Measurements from ENCODE around the gene PNN.
"Not testable (repeated sequence)": the region's sequence is repeated elsewhere in the genome, so short reads cannot be mapped to it uniquely, and the experiment has no call there.

Gene PNN

DNA sequence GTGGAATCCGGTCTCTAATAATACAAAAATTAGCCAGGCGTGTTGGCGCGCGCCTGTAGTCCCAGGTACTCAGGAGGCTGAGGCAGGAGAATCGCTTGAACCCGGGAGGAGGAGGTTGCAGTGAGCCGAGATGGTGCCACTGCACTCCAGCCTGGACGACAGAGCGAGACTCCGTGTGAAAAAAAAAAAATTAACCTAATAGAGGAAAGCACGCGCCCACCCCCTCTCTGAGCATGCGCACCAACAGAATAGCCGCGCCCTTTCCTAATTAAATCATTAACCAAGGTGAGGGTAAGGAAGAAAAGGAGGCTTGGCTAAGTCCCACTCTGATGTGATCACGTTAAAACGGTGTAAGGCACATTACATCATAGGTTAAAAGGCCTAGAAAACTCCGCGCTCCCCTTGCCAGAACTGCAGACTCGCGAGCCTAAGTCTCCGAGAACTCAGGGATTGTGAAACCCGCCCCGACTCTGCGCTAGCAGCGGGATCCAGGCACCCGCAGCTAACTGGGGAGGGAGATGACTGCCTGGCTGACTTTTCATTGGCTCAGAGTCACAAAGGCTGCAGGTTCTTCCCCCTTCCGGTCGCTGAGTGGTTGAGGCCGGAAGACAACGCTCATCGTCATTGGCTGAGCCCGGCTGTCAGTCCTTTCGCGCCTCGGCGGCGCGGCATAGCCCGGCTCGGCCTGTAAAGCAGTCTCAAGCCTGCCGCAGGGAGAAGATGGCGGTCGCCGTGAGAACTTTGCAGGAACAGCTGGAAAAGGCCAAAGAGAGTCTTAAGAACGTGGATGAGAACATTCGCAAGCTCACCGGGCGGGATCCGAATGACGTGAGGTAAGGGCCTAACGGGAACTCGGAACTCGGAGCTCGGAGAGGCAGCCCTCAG is at the start of gene PNN:
Gene PNN (plus strand): TSS at position 695 of the 885 bp plus-strand sequence. CDS start 26 bp downstream, at position 721.
- peak; percentile 92 for DNase-seq (ENCODE audit: low read depth)

DNA sequence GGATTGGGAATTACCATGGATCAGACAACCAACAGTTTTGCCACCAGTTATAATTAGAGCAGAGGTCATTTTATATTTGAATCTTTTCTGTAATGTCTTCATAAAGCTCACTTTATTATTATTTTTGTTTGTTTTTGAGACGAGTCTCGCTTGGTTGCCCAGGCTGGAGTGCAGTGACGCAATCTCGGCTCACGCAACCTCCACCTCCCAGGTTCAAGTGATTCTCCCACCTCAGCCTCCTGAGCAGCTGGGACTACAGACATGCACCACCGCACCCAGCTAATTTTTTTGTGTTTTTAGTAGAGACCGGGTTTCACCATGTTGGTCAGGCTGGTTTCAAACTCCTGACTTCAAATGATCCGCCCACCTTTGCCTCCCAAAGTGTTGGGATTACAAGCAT is 37.2 kb upstream of the PNN start:
- not testable (repeated sequence) for DNase-seq (ENCODE audit: low read depth)

DNA sequence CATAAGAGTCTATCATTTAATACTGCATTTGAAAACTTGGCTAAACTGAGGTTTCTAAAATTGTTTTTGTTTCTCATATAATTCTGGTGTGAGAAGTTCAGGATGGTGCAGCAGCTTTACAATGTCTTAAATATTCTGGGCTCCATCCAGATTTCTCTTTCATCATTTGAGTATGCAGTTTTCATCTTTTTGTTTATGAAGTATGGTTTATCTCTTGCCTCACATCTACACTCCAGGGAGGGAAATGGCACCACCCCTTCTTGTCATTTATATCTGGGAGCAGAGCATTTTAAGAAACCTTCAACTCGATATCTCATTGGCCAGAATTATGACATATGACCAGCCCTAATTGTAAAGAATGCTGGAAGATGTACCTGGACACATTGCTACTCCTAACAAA is 36.6 kb upstream of the PNN start:
- no peak for DNase-seq (ENCODE audit: low read depth)

DNA sequence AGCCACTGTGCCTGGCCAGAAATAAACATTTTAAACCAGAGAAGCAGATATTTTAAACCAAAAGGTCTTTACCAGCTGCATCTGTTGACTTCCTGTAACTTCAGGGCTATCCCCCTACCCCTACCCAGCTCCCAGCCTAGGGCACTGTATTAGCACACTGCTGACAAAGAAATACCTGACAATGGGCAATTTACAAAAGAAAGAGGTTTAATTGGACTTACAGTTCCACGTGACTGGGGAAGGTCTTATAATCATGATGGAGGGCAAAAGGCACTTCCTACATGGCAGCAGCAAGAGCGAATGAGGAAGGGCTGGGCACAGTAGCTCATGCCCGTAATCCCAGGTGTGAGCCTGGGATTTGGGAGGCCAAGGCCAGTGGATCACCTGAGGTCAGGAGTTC is 34.9 kb upstream of the PNN start:
- DNase-seq (ENCODE audit: low read depth): no peak

DNA sequence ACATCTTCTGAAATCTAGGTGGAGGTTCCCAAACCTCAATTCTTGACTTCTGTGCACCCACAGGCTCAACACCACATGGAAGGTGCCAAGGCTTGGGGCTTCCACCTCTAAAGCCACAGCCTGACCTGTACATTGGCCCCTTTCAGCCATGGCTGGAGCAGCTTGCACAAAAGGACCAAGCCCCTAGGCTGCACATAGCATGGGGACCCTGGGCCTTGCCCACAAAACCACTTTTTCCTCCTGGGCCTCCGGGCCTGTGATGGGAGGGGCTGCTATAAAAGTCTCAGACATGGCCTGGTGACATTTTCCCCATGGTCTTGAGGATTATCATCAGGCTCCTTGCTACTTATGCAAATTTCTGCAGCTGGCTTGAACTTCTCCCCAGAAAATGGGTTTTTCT is 33.4 kb upstream of the PNN start:
- DNase-seq (ENCODE audit: low read depth): not testable (repeated sequence)

DNA sequence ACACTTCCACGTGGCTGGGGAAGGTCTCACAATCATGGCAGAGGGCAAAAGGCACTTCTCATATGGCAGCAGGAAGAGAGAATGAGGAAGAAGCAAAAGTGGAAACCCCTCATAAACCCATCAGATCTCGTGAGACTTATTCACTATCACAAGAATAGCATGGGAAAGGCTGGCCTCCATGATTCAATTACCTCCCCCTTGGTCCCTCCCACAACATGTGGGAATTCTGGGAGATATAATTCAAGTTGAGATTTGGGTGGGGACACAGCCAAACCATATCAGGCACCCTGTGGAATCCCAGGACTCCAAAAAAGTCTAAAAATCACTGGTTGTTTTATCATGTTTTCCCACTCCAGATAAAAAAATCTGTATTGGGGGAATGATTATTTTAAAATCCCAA is 31.8 kb upstream of the PNN start:
- not testable (repeated sequence) for DNase-seq (ENCODE audit: low read depth)

DNA sequence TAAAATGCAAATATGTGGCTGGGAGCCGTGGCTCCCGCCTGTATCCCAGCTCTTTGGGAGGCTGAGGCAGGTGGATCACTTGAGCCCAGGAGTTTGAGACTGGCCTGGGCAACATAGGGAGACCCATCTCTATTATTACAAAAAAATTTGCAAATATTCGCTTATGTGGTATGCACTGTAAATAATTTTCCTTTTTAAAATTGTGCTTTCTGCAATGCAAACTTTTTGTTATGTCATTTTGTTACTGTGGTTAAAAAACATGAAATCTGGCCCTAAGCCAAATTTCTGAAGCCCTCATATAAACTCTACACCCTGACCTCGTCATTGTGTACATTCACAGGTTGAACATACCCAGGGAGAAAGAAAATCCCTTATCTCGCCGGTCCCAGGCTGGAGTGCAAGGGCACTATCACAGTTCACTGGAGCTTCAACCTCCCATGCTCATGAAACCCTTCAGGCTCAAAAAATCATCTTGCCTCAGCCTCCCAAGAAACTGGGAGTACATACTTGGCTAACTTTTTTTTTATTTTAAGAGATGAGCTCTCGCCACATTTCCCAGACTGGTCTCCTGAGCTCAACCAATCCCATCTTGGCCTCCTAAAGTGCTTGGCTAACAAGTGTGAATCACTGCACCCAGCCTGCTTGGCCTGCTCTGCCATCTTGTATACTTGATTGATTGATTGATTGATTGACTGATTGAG is 29.6 kb upstream of the PNN start:
- no peak for DNase-seq (ENCODE audit: low read depth)

DNA sequence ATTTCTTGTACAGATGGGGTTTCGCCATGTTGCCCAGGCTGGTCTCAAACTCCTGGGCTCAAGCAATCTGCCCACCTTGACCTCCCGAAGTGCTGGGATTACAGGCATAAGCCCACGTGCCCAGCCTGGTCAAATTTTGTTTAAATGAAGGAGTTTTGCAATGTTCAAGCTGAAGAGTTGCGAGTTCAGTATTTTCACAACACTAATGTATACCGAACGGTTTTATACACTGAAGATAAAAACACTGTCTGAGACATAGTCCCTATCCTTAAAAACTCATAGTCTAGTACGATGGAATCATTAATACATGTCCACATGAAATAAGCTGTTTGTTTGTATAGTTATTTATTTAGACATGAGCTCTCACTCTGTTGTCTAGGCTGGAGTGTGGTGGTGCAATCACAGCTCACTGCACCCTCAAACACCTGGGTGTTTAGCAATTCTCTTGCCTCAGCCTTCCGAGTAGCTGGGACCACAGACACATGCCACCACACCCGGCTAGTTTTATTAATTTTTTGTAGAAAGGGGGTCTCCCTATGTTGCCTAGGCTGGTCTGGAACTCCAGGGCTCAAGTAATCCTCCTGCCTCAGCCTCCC is 20.4 kb upstream of the PNN start:
- no peak for DNase-seq (ENCODE audit: low read depth)

DNA sequence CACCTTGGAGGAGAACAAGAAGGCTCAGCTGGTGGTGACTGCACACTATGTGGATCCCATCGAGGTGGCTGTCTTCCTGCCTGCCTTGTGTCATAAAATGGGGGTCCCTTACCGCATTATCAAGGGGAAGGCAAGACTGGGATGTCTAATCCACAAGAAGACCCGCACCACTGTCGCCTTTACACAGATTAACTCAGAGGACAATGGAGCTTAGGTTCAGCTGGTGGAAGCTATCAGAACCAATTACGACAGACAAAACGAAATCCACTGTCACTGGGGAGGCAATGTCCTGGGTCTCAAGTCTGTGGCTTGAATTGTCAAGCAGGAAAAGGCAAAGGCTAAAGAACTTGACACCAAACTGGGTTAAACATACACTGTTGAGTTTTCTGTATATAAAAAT is 17.6 kb upstream of the PNN start:
- no peak for DNase-seq (ENCODE audit: low read depth)

DNA sequence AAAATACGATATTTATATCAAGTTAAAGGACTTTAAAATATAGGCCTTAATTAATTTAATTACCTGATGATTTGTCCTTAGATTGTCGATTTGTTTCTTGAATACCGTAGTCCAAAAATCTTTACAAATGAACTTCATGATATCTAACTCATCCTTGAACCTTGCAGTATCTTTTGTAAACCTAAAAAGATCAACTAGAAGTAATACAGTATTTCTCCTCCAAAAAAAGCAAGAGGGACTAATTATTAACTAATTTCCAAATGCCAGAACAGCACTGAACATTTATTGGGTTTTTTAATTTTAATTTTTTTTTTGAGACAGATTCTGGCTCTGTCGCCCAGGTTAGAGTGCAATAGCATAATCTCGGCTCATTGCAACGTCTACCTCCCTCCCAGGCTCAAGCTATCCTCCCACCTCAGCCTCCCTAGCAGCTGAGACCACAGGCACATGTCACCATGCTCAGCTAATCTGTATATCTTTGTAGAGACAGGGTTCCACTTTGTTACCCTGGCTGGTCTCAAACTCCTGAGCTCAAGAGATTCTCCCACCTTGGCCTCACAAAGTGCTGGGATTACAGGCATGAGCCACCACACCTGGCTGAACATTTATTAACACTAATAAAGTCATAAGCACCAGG is 16.7 kb upstream of the PNN start:
- DNase-seq (ENCODE audit: low read depth): no peak

DNA sequence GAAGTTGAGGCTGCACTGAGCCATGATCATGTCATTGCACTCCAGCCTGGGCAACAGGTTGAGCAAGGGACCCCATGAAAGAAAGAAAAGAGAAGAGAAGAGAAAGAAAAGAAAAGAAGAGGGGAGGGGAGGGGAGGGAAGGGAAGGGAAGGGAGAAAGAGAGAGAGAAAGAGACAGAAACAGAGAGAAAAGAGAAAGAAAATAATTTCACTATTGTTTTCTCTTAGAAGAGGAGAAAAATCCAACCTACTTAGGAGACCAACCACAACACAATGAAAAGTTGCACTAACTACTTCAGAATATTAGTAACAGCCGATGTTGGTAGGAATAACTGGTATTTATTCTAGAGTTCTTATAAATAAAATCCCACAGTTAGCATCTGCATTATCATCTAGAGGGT is 14.6 kb upstream of the PNN start:
- DNase-seq (ENCODE audit: low read depth): no peak

DNA sequence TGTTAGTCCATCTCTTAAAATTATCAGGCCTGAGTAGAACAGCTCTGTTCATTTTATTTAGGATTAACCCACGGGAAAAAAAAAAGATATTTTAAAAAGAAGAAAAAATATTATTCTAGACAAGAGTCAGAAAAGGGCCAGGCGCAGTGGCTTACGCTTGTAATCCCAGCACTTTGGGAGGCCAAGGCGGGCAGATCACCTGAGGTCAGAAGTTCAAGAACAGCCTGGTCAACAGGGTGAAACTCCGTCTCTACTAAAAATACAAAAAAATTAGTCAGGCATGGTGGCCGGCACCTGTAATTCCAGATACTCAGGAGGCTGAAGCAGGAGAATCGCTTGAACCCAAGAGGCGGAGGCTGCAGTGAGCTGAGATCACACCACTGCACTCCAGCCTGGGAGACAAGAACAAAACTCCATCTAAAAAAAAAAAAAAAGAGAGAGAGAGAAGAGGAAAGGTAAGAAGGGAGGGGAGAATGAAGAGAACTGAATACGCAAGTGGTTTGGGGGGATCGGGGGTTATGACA is 7.2 kb upstream of the PNN start:
- not testable (repeated sequence) for DNase-seq (ENCODE audit: low read depth)

DNA sequence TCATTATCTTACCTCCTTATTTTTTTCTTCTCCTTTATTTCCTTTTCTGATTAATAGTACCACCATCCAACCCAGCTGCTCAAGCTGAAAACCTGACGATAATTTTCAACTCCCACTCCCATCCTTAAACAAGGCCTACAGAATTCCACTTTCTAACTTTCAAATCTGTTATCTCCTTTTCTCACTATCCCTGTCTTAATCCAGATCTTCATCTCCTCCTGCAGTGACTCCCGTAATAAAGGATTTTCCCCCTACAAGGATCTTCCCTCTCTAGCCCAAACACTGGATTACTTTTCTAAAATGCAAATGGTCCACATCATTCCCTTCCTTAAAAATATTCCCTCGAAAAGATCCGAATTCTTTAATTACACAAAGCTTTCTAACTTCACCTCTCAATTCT is 6.5 kb upstream of the PNN start:
- no peak for DNase-seq (ENCODE audit: low read depth)

DNA sequence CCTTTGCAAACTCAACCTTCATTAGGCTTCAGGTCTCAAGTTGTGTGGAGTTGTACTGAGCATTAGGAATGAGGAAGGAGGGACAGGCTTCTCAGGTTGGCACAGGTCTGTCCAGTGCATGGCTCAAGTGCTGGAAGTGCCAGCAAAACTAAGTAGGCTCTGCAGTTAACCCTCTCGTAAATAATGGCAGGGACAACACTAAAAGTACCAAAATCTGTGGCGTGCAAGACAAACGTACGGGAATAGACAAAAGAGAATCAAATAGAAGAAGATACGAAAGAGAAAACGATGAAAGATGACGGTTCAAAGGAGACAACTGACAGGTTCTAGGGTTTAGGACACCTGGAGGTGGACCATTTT is 5.5 kb upstream of the PNN start:
- DNase-seq (ENCODE audit: low read depth): no peak

DNA sequence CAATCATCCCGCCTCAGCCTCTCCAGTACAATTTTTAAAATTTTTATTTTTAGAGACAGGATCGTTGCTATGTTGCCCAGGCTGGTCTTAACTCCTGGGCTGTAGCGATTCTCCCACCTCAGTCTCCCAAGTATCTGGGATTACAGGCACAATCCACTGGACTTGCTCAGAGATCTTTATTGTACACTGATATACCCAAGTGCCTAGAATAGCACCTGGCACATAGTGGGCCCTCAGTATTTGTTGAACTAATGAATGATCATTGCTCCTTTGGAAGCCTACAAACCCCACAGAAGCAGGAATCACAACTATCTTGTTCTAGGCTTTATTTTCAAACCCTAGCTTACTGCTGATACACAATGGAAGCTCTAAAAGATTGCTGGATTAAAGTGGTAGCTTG is 1.9 kb upstream of the PNN start:
- DNase-seq (ENCODE audit: low read depth): no peak

DNA sequence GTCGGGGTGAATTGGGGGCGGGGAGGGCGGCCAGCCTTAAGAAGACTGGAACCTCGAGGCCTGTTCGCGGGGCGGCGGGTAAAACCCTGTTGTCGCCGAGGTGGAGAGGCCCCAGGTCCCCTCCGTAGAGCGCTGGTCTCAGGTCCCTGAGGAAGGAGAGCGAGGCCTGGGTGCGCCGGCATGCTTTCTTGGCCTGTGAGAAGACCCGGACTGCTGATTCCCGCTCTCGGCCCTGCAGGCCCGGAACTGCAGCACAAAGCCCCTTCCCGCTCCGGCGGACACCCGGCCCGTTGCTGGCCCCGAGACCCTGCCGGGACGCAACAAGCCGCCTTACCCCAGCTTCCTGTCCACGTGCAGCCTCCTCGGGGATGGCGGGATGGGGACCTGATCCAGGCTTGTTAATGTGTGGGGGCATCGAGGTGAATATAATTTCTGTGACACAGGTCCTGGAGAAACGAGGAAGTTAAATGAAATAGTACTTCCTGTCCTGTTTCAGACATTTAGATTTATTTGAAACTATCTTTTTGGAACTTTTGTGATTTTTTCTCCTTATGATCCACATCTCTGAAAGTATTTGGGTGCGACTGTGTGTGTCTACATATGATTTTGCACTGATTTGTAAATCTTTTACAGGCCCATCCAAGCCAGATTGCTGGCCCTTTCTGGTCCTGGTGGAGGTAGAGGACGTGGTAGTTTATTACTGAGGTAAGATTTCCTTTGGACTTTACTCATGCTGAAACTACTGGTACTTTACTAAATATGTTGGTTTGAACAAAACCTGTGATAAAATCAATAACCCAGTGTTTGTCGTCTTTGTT is 600 bp downstream of the PNN start:
- no peak for DNase-seq (ENCODE audit: low read depth)

DNA sequence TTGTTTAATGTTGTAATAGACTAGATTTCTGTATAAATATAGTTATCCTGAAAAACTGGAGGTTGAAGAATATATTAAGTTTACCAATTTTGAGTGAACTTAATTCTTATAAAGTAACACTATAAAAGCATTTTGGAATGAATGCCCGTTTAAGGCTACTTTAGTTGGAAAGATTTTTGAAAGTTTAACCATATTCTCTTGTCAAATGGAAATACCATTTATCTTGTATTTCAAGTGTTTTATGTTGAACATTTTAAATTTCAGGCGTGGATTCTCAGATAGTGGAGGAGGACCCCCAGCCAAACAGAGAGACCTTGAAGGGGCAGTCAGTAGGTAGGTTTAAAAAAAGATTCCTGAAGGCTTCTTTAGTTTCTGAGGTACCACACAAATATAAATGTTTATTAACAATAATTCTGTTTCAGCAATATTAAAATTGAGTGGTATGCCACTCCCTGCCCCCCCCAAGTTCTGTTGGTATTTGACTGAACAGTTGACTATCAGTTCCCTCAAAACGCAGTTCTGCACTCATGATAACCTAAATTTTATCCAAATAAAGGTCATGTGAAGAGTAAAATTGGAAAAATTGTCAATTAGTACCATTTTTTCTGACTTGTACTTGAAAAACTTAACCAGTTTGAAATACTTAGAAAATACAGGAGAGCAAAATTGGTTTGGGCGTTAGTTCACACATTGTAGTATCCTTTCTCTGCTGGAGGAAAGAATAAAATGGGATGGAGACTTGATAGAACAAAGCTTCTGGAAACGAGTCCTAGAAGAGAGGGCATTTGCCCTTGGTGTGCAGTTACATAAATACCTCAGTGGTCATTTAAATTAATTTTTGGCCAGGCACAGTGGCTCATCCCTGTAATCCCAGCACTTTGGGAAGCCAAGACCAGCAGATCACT is 1.5 kb downstream of the PNN start:
- DNase-seq (ENCODE audit: low read depth): no peak

DNA sequence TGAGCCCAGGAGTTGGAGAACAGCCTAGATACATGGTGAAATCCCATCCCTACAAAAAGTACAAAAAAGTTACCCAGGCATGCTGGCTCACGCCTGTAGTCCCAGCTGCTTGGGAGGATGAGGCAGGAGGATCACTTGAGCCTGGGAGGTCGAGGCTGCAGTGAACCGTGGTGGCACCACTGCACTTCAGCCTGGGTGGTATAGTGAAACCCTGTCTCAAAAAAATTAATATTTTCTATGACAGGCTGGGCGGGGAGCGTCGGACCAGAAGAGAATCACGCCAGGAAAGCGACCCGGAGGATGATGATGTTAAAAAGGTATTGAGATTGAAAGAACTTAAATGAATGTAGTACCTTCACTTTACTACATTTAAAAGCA is 2.1 kb downstream of the PNN start:
- DNase-seq (ENCODE audit: low read depth): no peak

DNA sequence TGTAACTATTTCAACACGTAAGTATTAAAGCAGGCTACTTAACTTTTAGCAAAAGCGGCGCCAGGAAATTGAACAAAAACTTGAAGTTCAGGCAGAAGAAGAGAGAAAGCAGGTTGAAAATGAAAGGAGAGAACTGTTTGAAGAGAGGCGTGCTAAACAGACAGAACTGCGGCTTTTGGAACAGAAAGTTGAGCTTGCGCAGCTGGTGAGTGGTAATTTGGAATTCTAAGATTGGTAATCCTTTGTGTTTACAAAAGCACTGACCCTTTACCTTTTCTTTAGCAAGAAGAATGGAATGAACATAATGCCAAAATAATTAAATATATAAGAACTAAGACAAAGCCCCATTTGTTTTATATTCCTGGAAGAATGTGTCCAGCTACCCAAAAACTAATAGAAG is 4.0 kb downstream of the PNN start:
- DNase-seq (ENCODE audit: low read depth): no peak

DNA sequence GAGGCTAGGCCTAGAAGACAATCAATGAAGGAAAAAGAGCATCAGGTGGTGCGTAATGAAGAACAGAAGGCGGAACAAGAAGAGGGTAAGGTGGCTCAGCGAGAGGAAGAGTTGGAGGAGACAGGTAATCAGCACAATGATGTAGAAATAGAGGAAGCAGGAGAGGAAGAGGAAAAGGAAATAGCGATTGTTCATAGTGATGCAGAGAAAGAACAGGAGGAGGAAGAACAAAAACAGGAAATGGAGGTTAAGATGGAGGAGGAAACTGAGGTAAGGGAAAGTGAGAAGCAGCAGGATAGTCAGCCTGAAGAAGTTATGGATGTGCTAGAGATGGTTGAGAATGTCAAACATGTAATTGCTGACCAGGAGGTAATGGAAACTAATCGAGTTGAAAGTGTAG is 5.5 kb downstream of the PNN start:
- no peak for DNase-seq (ENCODE audit: low read depth)
